H1 (cell line): ENCODE measurements around the gene WASHC4. TPM values are rescaled to one million over a fixed set of nuclear protein-coding genes. Genes with fewer than 3 reads are reported as not detected.

ENCODE experiments used
- KDM4A ChIP-seq: IDR thresholded peaks from one replicate; pipeline ENCODE4 v1.7.1; 2012; ENCODE audit warnings: low read depth, mild to moderate bottlenecking, moderate library complexity, low read length, inconsistent platforms; ENCODE audit not compliant: severe bottlenecking
- MAFK ChIP-seq: IDR thresholded peaks from 2 replicates; pipeline ENCODE4 v1.6.1; 2012; ENCODE audit warnings: low read depth, mild to moderate bottlenecking, improper control_type of control experiment, low read length
- PHF8 ChIP-seq: fragments of 200-600 bp; sonication (generic); conservative IDR thresholded peaks from 2 replicates; pipeline ENCODE4 v1.7.1; 2012; ENCODE audit warnings: low read depth, mild to moderate bottlenecking, inconsistent platforms, low read length, moderate library complexity
- TEAD4 ChIP-seq: IDR thresholded peaks from 2 replicates; pipeline ENCODE4 v1.6.1; 2012; ENCODE audit warnings: low read depth, low read length, inconsistent platforms, mixed read lengths
- polyA plus RNA-seq, 7 experiments: library from polyadenylated mRNA; depleted of rRNA in 3 of 7; stranded (reverse) in 5 of 7; unstranded in 2 of 7; fragments of >200 nt in 5 of 7; fragments of 200-250 nt in 2 of 7; gene quantifications; 1 replicate in 5 of 7; 2 replicates in 1 of 7; 4 replicates in 1 of 7; pipeline versions ENCODE4 v1.2.1 to v1.2.3, GENCODE V29; 2011 to 2013; ENCODE audit warnings: missing spikeins in 2 of 7, mixed read lengths in 2 of 7
- total RNA-seq: library from RNA; stranded (reverse); fragmentation: NEBNext Ultra II Directional; extraction: Animal tissue kit (Norgen Biotek cat#: 25700); gene quantifications from 2 replicates; pipeline ENCODE4 v1.2.1, GENCODE V29; 2021

The WASHC4 gene
- total and polyA plus RNA-seq, 2 of the 8 experiments (the other 6 are each of a cell fraction or from before 2014, with no cell fraction given), result 13.0 to 38.5 TPM

GRCh38 chr12:105076098-105076497 is 31.4 kb upstream of the WASHC4 start (continued):
- TF ChIP-seq PHF8 (no peak), MAFK (no peak), TEAD4 (no peak), KDM4A (no peak)
- TF ChIP-seq, all 59 proteins: peak for 0
